IPS-NIHi7 (cell line): ENCODE measurements around the gene GPR132.
"Not testable (repeated sequence)": the region's sequence is repeated elsewhere in the genome, so short reads cannot be mapped to it uniquely, and the experiment has no call there.

Experiments
- DNase-seq: peaks from one replicate; pipeline ENCODE4 v3.0.0; 2012; ENCODE audit warnings: mixed read lengths; ENCODE audit errors: extremely low spot score

Gene GPR132

DNA sequence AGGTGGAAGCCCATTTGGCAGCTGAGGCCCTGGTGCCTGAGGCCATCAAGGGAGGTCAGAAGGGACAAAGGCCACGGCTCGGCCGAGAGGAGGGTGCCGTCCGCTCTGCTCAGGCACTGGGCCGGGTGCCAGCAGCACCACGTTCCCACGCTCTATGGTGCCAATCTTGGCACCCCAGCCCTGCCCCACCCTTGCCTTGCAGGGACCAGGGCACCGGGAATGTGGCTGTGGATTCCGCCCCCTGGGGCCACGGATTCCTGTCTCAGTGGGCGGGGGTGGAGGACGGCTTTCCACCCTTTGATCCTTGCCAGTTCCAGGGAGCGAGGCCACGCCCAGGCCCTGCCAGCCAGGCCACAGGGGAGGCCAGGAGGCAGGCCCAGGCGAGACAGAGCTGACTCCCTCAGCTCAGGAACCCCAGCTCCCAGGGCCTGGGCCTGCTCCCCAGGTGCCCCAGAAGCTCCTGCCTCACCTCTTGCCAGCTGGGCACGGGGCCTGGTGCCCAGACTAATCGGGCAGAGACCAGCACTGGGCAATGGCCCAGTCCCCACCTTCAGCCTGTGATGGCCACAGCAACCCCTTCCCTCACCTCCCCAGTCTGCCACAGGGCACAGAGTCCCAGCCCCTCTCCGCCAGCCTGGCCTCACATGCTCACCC is 26.4 kb upstream of the GPR132 start:
- peak; percentile 10 for DNase-seq

GRCh38 chr14:105091054-105091516 is 25.9 kb upstream of the GPR132 start:
- DNase-seq = peak; percentile 7

DNA sequence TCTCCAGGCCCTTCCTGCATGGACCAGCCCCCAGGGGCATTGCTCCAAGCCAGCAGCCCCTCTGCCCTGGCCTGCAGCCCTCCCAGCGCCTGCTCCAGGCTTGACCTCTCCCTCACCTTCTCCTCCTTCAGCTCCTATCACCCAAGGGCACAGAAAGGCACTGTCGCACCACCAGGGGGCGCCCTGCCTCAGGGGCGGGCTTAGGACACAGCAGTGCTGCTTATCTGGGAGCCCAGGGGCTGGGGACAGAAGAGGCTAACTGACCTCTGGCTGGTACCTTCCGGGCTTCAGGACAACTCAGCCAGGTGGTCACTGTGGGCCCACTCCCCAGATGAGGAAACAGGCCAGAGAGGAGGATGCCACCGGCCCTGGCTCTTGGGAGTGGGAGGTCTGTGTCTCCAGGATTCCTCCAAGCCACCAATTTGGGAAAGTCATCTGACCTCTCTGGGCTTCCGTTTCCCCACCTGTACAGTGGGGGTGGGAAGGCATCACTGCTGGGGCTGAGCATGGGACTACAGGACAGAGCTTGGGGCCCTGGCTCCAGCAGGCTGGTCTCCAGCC is 25.3 kb upstream of the GPR132 start:
- DNase-seq = peak; percentile 79

GRCh38 chr14:105089746-105090492 is 24.7 kb upstream of the GPR132 start:
- no peak for DNase-seq

DNA sequence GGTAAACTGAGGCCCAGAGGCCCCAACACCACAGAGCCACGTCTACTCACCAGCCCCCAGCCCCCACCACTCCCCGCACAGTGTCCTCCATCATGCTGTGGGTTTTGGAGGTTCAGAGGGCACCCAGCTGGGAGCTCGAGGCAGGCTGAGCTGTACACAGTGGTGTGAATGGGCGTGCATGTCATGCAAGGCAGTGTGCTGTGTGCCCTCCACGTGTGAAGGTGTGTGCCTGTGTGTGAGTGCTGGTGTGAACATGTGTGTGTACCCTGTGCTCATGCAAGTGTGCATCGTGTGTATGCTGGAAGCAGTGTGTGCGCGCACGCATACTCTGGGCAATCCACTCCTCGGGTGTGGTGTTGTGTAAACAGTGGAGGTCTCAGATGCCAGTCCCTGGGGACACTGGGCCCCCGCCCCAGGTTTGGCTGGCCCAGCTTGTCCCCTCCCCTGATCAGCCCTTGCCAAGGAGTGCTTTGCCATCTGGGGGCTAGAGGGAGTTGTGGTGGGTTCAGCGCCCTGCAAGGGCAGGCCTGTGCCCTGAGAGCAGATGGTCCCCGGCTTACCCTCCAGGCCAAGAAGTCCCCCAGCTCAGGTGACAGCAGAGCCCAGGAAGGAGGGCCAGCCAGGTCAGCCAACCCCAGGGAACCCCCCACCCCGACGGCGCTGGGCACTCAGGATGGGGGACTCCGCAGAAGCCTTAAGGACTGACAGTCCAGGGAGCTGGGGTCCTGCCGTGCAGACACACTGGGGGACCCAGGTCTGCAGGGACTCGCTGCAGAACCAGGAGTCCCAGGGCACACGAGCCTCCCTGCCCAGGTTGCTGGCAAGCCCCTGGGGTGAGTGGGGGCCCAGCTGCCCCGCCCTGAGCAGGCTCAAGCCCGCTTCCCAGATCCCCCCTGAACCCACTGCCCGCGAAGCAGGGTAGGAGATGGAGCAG is 23.8 kb upstream of the GPR132 start:
- no peak for DNase-seq

GRCh38 chr14:105087963-105088811 is 23.0 kb upstream of the GPR132 start:
- peak; percentile 70 for DNase-seq

DNA sequence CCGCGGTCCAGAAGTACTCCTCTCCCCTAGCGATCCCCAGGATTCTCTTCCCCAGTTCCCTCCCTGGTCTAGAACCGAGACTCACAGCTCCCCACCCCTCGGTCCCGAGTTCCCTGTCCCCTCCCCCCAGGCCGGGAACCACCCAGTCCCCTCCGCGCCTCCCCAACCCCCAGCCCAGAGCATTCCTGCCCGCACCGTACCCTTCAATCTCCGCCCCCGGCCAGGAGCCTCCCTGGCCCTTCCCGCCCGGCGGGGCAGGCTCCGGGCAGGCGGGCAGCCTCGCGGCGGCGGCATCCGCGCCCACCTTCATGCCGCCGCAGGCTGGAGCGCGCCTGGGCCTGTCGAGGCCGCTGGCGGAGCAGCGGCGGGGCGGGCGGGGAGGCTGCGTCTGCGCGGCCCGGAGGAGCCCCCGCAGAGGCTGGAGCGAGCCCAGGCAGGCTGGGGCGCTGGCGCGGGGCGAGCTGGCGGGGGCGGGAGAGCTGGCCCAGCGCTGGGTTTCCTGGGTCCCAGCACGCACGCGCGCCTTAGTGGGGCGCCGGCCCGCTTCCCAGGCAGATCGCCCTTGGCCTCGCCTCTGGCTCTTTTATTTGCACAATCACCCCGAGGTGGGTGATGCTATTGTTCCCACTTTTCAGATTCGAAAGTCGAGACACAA is 22.2 kb upstream of the GPR132 start:
- peak; percentile 60 for DNase-seq

GRCh38 chr14:105086833-105087307 is 21.6 kb upstream of the GPR132 start:
- peak; percentile 89 for DNase-seq

DNA sequence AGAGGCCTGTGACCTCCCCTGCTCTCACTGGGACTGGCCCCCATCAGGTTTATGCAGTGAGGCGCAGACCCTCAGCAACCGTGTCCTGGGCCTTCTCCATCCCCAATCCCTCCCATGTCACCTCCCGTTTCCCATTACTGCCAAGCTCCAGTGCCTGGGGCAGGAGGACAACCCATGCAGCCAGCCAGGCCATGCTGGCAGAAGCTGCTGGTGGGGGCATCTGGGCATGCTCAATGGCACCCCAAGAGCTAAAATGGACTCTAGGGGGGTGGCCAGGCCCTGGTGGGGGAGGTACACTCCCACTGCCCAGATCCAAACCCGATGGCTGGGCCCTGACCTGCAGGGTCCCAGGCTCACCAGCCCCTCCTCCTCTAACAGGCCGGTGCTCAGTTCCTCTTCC is 20.5 kb upstream of the GPR132 start:
- no peak for DNase-seq

GRCh38 chr14:105084741-105085571 is 19.7 kb upstream of the GPR132 start:
- DNase-seq = no peak

- DNase-seq = no peak
Observed at GRCh38 chr14:105083926-105084685, 18.9 kb upstream of the GPR132 start.

- DNase-seq = no peak
Observed at GRCh38 chr14:105082703-105083102, 17.5 kb upstream of the GPR132 start.

GRCh38 chr14:105081473-105081872 is 16.2 kb upstream of the GPR132 start:
- not testable (repeated sequence) for DNase-seq

DNA sequence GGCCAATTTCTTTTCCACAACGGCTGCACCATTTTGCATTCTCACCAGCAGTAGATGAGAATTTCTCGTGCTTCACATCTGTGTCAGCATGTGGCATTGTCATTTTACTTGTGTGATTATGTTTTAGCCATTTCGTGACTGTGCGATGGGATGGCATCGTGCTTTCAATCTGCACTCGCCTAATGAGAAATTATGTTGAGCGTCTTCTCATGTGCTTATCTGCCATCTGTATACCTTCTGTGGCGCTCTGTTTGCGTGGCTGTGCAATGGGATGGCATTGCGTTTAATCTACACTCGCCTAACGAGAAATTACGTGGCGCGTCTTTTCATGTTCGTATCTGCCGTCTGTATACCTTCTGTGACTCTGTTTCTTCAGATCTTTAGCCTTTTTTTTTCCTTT is 14.9 kb upstream of the GPR132 start:
- no peak for DNase-seq

GRCh38 chr14:105078294-105078693 is 13.1 kb upstream of the GPR132 start:
- DNase-seq = no peak

DNA sequence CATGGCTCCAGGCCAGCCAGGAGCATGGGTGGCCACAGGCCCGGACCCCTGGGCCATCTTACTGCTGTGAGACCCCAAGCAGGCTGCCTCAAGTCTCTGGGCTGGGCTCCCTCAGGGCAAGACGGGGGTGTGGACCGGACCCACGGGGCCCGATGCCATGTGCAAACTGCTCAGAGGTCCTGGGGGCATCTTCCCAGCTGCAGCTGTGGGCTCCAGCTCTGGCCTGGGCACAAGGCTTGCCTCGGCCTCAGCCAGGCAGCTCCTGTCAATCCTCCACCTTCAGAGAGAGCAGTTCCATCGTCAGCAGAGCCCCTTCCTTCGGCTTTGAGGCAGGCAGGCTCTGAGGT is 12.4 kb upstream of the GPR132 start:
- no peak for DNase-seq

DNA sequence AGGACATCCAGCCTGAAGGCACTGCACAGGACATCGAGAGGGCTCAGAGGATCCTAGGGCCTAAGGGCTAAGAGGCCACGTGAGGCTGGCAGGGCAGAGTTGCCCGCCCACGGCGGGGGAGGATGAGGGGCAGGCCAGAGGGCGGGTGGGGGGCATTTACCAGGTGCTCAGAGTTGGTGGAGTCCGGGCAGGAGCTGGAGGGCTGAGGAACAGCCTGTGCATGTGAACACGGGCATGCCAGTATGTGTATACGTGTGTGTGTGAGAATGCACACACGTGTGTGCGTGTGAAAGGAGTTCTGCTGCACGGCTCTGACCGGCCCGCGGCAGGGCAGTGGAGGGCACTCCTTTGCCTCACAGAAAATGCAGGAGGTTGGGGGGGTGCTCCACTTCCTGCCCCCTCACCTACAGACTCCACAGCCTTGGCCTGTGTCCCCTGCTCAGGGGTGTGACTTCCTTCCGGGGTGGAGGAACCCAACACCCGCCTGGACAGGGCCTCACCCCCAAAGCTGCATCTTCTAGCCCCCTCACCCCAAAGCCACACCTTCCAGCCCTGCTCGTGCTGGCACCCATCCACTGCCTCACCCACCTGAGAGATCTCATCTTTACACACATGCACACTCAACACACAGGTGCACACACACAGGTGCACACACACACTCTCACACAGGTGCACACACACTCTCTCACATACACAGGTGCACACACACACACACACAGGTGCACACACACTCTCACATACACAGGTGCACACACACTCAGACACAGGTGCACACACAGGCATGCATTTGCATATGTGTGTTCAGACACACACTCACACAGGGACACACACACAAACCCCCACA is 11.8 kb upstream of the GPR132 start:
- no peak for DNase-seq

- no peak for DNase-seq
Observed at GRCh38 chr14:105076296-105076804, 11.1 kb upstream of the GPR132 start.
